Left ventricle myocardium inferior (tissue), 1 donor: Measurements from ENCODE around the gene AK1. TPM values are rescaled to one million over a fixed set of nuclear protein-coding genes. Genes with fewer than 3 reads are reported as not detected.
"Not testable (repeated sequence)": the region's sequence is repeated elsewhere in the genome, so short reads cannot be mapped to it uniquely, and the experiment has no call there.

Source experiments
- DNase-seq: peaks from one replicate; pipeline ENCODE4 v3.0.0-alpha.2; 2020
- H3K27ac ChIP-seq: fragments of 200-600 bp; replicated peaks from 2 replicates; pipeline ENCODE4 v1.8.0; 2021
- H3K27me3 ChIP-seq: fragments of 200-600 bp; 2 replicates; pipeline ENCODE4 v1.8.0; 2021; ENCODE audit warnings: low read depth
- H3K36me3 ChIP-seq: fragments of 200-600 bp; 2 replicates; pipeline ENCODE4 v1.8.0; 2021
- H3K4me1 ChIP-seq: fragments of 200-600 bp; 2 replicates; pipeline ENCODE4 v1.8.0; 2021
- H3K4me3 ChIP-seq: fragments of 200-600 bp; 2 replicates; pipeline ENCODE4 v1.8.0; 2021; ENCODE audit warnings: mild to moderate bottlenecking, moderate library complexity
- H3K9me3 ChIP-seq: fragments of 200-600 bp; replicated peaks from 2 replicates; pipeline ENCODE4 v1.8.0; 2021
- intact Hi-C: fragments of 100-400 bp; cut with micrococcal nuclease; formaldehyde crosslinking; loops from one replicate; pipeline ENCODE4 v1.11.0; 2022
- total RNA-seq: library from RNA; stranded (reverse); fragmentation: NEBNext Ultra II Directional; extraction: Animal tissue kit (Norgen Biotek cat#: 25700); gene quantifications from one replicate; pipeline ENCODE4 v1.2.1, GENCODE V29; 2021
- TF ChIP-seq, protein P1 (sequence below): fragments of 200-600 bp; IDR thresholded peaks from 2 replicates; pipeline ENCODE4 v1.8.0; 2021; ENCODE audit warnings: antibody characterized with exemption, mild to moderate bottlenecking, borderline replicate concordance
- donor health status: DM: no; HTN: yes; CAD: no; lungs with severe emphysema.

The AK1 gene
- total RNA-seq, 1 donor from 2014 or later, result 844 TPM

DNA sequence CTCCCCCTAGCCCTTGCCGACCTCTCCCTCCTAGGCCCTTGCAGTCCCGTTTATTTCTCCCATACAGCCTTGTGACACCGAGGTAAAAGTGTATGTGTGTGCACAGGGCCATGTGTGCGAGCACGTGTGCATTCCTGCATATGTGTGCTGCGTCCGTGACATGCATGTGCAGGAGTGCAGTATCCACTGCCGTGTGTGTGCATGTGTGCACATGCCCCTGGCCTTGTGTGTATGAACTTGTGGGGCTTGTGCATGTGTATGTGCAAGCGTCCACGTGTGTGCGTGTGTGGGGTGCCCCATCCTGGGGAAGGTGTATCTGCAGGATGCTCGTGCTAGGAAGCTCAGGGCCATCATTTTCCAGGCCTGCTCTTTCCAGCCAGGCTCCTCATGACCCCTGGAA is 6.6 kb downstream of the AK1 start:
- no peaks in the 10 kb centered on the region for H3K9me3 ChIP-seq
- no peaks in the 10 kb centered on the region for H3K27me3 ChIP-seq
- DNase-seq, result no peak
- no peak overlapping the region for H3K4me3 ChIP-seq
- H3K36me3 ChIP-seq, result peaks cover 56% of the 10 kb centered on the region
- intact Hi-C loops, result loop anchor here (5.0 kb wide), 1 partner anchor 79 kb away; no protein-coding TSS in a partner anchor
- TF ChIP-seq, protein P1, sequence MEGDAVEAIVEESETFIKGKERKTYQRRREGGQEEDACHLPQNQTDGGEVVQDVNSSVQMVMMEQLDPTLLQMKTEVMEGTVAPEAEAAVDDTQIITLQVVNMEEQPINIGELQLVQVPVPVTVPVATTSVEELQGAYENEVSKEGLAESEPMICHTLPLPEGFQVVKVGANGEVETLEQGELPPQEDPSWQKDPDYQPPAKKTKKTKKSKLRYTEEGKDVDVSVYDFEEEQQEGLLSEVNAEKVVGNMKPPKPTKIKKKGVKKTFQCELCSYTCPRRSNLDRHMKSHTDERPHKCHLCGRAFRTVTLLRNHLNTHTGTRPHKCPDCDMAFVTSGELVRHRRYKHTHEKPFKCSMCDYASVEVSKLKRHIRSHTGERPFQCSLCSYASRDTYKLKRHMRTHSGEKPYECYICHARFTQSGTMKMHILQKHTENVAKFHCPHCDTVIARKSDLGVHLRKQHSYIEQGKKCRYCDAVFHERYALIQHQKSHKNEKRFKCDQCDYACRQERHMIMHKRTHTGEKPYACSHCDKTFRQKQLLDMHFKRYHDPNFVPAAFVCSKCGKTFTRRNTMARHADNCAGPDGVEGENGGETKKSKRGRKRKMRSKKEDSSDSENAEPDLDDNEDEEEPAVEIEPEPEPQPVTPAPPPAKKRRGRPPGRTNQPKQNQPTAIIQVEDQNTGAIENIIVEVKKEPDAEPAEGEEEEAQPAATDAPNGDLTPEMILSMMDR, result no peak
- H3K27ac ChIP-seq, result no peak overlapping the region
- peaks cover 87% of the 10 kb centered on the region for H3K4me1 ChIP-seq

DNA sequence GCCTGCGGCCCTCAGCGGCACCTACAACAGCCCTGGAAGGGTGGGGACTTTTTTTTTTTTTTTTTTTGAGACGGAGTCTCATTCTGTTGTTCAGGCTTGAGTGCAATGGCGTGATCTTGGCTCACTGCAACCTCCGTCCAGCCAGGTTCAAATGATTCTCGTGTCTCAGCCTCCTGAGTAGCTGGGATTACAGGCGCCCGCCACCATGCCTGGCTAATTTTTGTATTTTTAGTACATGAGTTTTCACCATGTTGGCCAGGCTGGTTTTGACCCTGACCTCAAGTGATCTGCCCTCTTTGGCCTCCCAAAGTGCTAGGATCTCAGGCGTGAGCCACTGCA is 7.4 kb downstream of the AK1 start:
- Histone ChIP-seq H3K4me1 (peaks cover 86% of the 10 kb centered on the region), H3K36me3 (peaks cover 56% of the 10 kb centered on the region), H3K27ac (peak overlapping the region; percentile 97)
- intact Hi-C loops, result loop anchor here (5.0 kb wide), 1 partner anchor 78 kb away; no protein-coding TSS in a partner anchor
- H3K9me3 ChIP-seq, H3K27me3 ChIP-seq, H3K4me3 ChIP-seq, DNase-seq: not testable (repeated sequence)
- TF ChIP-seq, protein P1, result peak; percentile 43

DNA sequence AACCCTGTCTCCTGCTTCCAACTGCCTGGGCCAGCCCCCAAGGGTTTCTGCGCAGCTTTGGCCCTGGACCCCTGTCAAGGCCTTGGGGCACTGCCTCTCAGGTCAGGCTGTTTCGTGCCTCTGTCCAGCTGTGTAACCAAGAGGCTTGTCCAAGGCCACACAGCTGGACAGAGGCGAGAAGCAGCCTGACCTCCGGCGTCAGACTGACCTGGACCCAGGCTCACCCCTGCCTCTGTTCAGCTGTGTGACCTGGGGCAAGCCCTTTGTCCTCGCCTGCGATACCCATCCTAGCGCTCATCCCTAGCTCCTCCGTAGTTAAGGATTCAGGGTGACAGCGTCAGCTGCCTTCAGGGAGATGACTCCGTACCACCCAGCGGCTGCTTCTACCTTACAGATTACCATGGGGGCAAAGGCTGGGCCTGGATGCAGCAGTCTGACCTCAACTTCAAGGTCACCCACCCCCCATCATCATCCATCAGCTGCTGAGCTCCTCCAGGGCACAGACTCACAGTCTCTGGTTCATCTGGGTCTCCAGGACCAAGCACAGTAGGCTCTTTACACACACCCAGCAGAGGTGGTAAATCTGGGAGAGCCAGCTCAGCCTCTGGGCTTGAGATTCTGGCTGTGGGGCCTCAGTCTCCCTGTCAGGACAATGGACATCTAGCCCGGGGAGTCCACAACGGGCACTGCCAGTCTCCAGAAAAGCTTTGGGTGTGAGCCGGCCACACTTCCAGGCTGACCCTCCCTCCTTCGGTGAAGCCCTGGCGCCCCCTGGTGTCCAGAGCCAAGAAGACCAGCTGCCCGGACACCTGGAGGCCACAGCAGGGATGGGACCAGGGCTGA is 7.9 kb downstream of the AK1 start:
- no peak overlapping the region for H3K4me3 ChIP-seq
- H3K4me1 ChIP-seq, result peaks cover 86% of the 10 kb centered on the region
- DNase-seq, result peak; percentile 89
- TF ChIP-seq, protein P1, result peak; percentile 93
- H3K36me3 ChIP-seq, result peaks cover 56% of the 10 kb centered on the region
- no peaks in the 10 kb centered on the region for H3K27me3 ChIP-seq
- intact Hi-C loops, result loop anchor here (5.0 kb wide), 1 partner anchor 77 kb away; no protein-coding TSS in a partner anchor
- peak overlapping the region; percentile 97 for H3K27ac ChIP-seq
- no peaks in the 10 kb centered on the region for H3K9me3 ChIP-seq

DNA sequence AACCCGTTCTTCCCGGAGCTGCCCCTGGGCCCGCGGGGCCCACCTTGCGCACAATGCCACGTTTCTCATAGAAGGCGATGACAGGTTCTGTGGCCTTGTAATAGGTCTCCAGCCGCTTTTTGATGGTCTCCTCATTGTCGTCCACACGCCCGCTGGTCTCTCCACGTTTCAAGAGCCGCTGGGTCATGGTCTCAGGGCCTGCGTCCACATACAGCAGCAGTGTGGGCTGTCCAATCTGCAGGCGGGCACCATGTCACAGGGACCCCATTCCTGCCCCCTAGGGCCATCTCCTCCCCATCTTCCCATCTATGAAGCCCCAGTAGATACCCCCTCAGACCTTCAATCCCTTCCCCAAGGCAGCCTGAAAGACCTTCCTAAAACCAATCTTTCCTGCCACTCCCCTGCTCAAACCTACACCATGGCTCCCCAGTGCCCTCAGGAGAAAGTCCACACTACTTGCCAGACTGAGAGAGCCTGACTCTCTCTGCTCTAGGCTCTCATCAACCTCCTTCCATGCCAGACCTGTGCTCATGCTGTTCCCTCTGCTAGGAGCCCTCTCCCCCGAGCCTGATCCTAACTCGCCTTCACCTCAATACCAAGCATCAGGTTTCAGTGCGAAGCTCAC is 9.1 kb downstream of the AK1 start:
- Histone ChIP-seq H3K27me3 (no peaks in the 10 kb centered on the region), H3K4me3 (peak overlapping the region; percentile 40), H3K9me3 (no peaks in the 10 kb centered on the region), H3K27ac (peak overlapping the region; percentile 97), H3K4me1 (peaks cover 85% of the 10 kb centered on the region), H3K36me3 (peaks cover 56% of the 10 kb centered on the region)
- intact Hi-C loops, result no loop called here
- TF ChIP-seq, protein P1, result no peak
- DNase-seq, result no peak

GRCh38 chr9:127867356-127868277 is 9.9 kb downstream of the AK1 start:
- H3K4me3 ChIP-seq, result peak overlapping the region; percentile 40
- no peaks in the 10 kb centered on the region for H3K9me3 ChIP-seq
- peak overlapping the region; percentile 97 for H3K27ac ChIP-seq
- intact Hi-C loops, result no loop called here
- no peaks in the 10 kb centered on the region for H3K27me3 ChIP-seq
- peak; percentile 60 for DNase-seq
- H3K4me1 ChIP-seq, result peaks cover 85% of the 10 kb centered on the region
- TF ChIP-seq, protein P1, result no peak
- peaks cover 48% of the 10 kb centered on the region for H3K36me3 ChIP-seq
